GM23338 (cell line): Measurements from ENCODE around the gene LARGE1. TPM values are rescaled to one million over a fixed set of nuclear protein-coding genes. Genes with fewer than 3 reads are reported as not detected.

Source experiments
- ATAC-seq: fragments of 200-7000 bp; cut with Tn5 transposase; 3 replicates; pipeline ENCODE4 v1.9.1; 2020
- DNase-seq: peaks from one replicate; pipeline ENCODE4 v3.0.0-alpha.2; 2015; ENCODE audit warnings: low spot score
- H2AFZ ChIP-seq: fragments of 200-600 bp; sonication (generic); 2 replicates; pipeline ENCODE4 v1.8.0; 2016; ENCODE audit warnings: antibody characterized with exemption, mild to moderate bottlenecking, moderate library complexity
- H3F3A ChIP-seq: fragments of 200-600 bp; sonication (generic); replicated peaks from 2 replicates; pipeline ENCODE4 v1.8.0; 2017; ENCODE audit warnings: antibody characterized with exemption, mixed run types, low read depth
- H3K27ac ChIP-seq: fragments of 200-600 bp; sonication (generic); 2 replicates; pipeline ENCODE4 v1.6.1; 2016; ENCODE audit warnings: low read depth
- H3K27me3 ChIP-seq: fragments of 200-600 bp; sonication (generic); 2 replicates; pipeline ENCODE4 v1.8.0; 2016; ENCODE audit warnings: mild to moderate bottlenecking, mixed run types, moderate library complexity; ENCODE audit not compliant: insufficient read depth
- H3K36me3 ChIP-seq: fragments of 200-600 bp; sonication (generic); 2 replicates; pipeline ENCODE4 v1.8.0; 2016; ENCODE audit warnings: mild to moderate bottlenecking; ENCODE audit not compliant: insufficient read depth
- H3K4me1 ChIP-seq: fragments of 200-600 bp; sonication (generic); 2 replicates; pipeline ENCODE4 v1.8.0; 2016; ENCODE audit warnings: mild to moderate bottlenecking, moderate library complexity; ENCODE audit not compliant: insufficient read depth
- H3K4me2 ChIP-seq: fragments of 200-600 bp; sonication (generic); 2 replicates; pipeline ENCODE4 v1.7.1; 2017; ENCODE audit warnings: mixed run types
- H3K4me3 ChIP-seq: fragments of 200-600 bp; sonication (generic); 2 replicates; pipeline ENCODE4 v1.6.1; 2016; ENCODE audit warnings: mixed run types
- H3K79me2 ChIP-seq: fragments of 200-600 bp; sonication (generic); replicated peaks from 2 replicates; pipeline ENCODE4 v1.8.0; 2017; ENCODE audit warnings: mild to moderate bottlenecking; ENCODE audit not compliant: insufficient read depth
- H3K9me2 ChIP-seq: fragments of 200-600 bp; sonication (generic); 2 replicates; pipeline ENCODE4 v1.8.0; 2017; ENCODE audit not compliant: insufficient read depth
- H4K20me1 ChIP-seq: fragments of 200-600 bp; sonication (generic); replicated peaks from 2 replicates; pipeline ENCODE4 v1.8.0; 2017; ENCODE audit warnings: mild to moderate bottlenecking; ENCODE audit not compliant: insufficient read depth
- H3K27ac Mint-ChIP-seq: 2 replicates; pipeline ENCODE4 v1.8.0; 2020; ENCODE audit warnings: inconsistent platforms, mild to moderate bottlenecking, moderate library complexity, mixed read lengths
- H3K27me3 Mint-ChIP-seq: 3 replicates; pipeline ENCODE4 v1.8.0; 2022; ENCODE audit warnings: low read depth, mild to moderate bottlenecking, moderate library complexity, mixed read lengths, inconsistent platforms; ENCODE audit not compliant: insufficient read depth, poor library complexity
- H3K36me3 Mint-ChIP-seq: 3 replicates; pipeline ENCODE4 v1.8.0; 2021; ENCODE audit warnings: low read depth, mild to moderate bottlenecking, inconsistent platforms, moderate library complexity, mixed read lengths
- H3K4me1 Mint-ChIP-seq: 3 replicates; pipeline ENCODE4 v1.8.0; 2020; ENCODE audit warnings: mild to moderate bottlenecking, inconsistent platforms, mixed read lengths
- H3K4me3 Mint-ChIP-seq: 3 replicates; pipeline ENCODE4 v1.8.0; 2021; ENCODE audit warnings: moderate library complexity, mild to moderate bottlenecking, inconsistent platforms, mixed read lengths
- H3K9me3 Mint-ChIP-seq: 3 replicates; pipeline ENCODE4 v1.8.0; 2020; ENCODE audit warnings: moderate library complexity, mild to moderate bottlenecking, inconsistent platforms, mixed read lengths
- CREB1 ChIP-seq: fragments of 250-450 bp; sonication (Bioruptor Pico); IDR thresholded peaks from 2 replicates; pipeline ENCODE4 v1.5.0; 2020; ENCODE audit warnings: low read depth, mild to moderate bottlenecking, moderate library complexity
- EZH2 ChIP-seq: fragments of 200-600 bp; sonication (generic); IDR thresholded peaks from one replicate; pipeline ENCODE4 v1.8.0; 2017; ENCODE audit warnings: antibody characterized with exemption, mild to moderate bottlenecking, low read depth; ENCODE audit not compliant: unreplicated experiment
- EZH2phosphoT487 ChIP-seq: fragments of 200-600 bp; sonication (generic); IDR thresholded peaks from one replicate; pipeline ENCODE4 v1.8.1; 2018; ENCODE audit warnings: antibody characterized with exemption; ENCODE audit not compliant: unreplicated experiment
- JUNB ChIP-seq: IDR thresholded peaks from one replicate; pipeline ENCODE4 v1.6.1; 2016; ENCODE audit warnings: antibody characterized with exemption; ENCODE audit not compliant: unreplicated experiment
- NANOG ChIP-seq: IDR thresholded peaks from 2 replicates; pipeline ENCODE4 v1.6.1; 2016; ENCODE audit warnings: antibody characterized with exemption, borderline replicate concordance
- POLR2AphosphoS5 ChIP-seq: IDR thresholded peaks from 2 replicates; pipeline ENCODE4 v1.6.1; 2016; ENCODE audit warnings: antibody characterized with exemption, low read depth
- STAT1 ChIP-seq: IDR thresholded peaks from one replicate; pipeline ENCODE4 v1.6.1; 2016; ENCODE audit warnings: antibody characterized with exemption; ENCODE audit not compliant: unreplicated experiment
- ZNF114 ChIP-seq: fragments of 250-450 bp; sonication (Bioruptor Pico); IDR thresholded peaks from 2 replicates; pipeline ENCODE4 v1.5.0; 2020; ENCODE audit warnings: mild to moderate bottlenecking, moderate library complexity
- polyA plus RNA-seq: library from polyadenylated mRNA; unstranded; fragments of >200 nt; fragmentation: Nextera tagmentation; extraction: Ambion mirVana; gene quantifications from 2 replicates; pipeline ENCODE4 v1.2.1, GENCODE V29; 2016
- total RNA-seq: library from RNA; depleted of rRNA; stranded (reverse); fragments of >200 nt; shearing (Covaris generic); gene quantifications from 2 replicates; pipeline ENCODE4 v1.2.3, GENCODE V29; 2014
- TF ChIP-seq, protein P1 (sequence below): IDR thresholded peaks from one replicate; pipeline ENCODE4 v1.6.1; 2018; ENCODE audit warnings: antibody characterized with exemption; ENCODE audit not compliant: unreplicated experiment
- TF ChIP-seq, protein P2 (sequence below): IDR thresholded peaks from 2 replicates; pipeline ENCODE4 v1.6.1; 2016; ENCODE audit warnings: antibody characterized with exemption
- TF ChIP-seq, protein P3 (sequence below), 2 experiments: fragments of 200-600 bp in 1 of 2; sonication (generic) in 1 of 2; conservative IDR thresholded peaks; 2 replicates each; pipeline versions ENCODE4 v1.5.1 to v1.6.1; 2016 to 2017; ENCODE audit warnings: antibody characterized with exemption in 2 of 2, low read depth in 2 of 2, mild to moderate bottlenecking in 2 of 2, moderate library complexity in 1 of 2

The LARGE1 gene
- total and polyA plus RNA-seq, 2 experiments from 2014 or later: 12.8 to 75.6 TPM

DNA sequence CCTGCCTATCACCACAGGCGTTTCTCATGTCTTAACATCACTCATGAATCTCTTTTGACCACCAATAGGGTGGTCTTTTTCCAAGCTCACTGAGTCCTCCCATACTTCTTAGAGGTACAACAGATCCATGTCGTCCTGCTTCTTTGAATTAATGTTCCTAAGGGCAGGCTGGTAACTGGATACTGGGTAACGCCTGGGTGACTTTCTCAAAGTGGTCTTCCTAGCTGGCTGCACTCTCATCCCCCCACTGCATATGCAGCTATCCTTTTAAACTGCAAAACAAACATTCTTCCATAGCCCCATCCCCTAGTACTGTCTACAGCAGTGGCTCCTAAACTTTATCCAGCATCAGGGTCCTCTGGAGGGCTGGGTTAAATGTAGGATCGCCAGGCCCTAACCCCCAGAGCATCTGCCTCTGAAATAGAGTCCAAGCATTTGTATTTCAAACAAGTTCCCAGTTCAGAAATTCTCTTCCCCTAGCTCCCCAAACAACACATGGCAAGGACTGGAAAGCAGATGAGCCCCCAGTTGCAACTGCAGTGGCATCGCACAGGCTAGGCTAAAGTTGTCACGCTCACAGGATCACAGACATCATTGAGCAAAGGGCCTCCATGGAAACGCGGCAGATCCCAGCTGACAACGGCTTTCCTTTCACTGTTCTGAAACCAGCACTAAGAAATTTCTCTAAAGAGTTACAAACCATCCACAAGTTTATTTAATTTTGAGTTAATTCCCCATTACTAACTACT is 204.9 kb downstream of the LARGE1 start:
- peaks cover 18% of the 10 kb centered on the region for H3K4me1 Mint-ChIP-seq
- H3K36me3 Mint-ChIP-seq: peaks cover 65% of the 10 kb centered on the region
- Histone ChIP-seq H4K20me1 (peaks cover 20% of the 10 kb centered on the region), H3F3A (no peaks in the 10 kb centered on the region), H2AFZ (no peak overlapping the region), H3K27ac (no peak overlapping the region), H3K9me2 (peaks cover 4% of the 10 kb centered on the region; the same call in 1 of the 2 replicates), H3K36me3 (peaks cover 4% of the 10 kb centered on the region), H3K4me1 (0 out of 2 replicates have a peak, but pooled peaks cover 1% of the 10 kb centered on the region), H3K4me3 (no peak overlapping the region), H3K27me3 (no peaks in the 10 kb centered on the region), H3K4me2 (no peak overlapping the region), H3K79me2 (peaks cover 93% of the 10 kb centered on the region)
- H3K27ac Mint-ChIP-seq: no peak overlapping the region
- TF ChIP-seq EZH2phosphoT487: no peak
- TF ChIP-seq JUNB: no peak
- TF ChIP-seq POLR2AphosphoS5: no peak
- no peak for TF ChIP-seq CREB1 (CRISPR knock-in tag)
- no peak for TF ChIP-seq STAT1
- peaks cover 15% of the 10 kb centered on the region for H3K27me3 Mint-ChIP-seq
- ATAC-seq (no peak), DNase-seq (no peak)
- H3K9me3 Mint-ChIP-seq: peaks cover 14% of the 10 kb centered on the region; the same call in 2 of the 3 replicates
- H3K4me3 Mint-ChIP-seq: no peak overlapping the region

DNA sequence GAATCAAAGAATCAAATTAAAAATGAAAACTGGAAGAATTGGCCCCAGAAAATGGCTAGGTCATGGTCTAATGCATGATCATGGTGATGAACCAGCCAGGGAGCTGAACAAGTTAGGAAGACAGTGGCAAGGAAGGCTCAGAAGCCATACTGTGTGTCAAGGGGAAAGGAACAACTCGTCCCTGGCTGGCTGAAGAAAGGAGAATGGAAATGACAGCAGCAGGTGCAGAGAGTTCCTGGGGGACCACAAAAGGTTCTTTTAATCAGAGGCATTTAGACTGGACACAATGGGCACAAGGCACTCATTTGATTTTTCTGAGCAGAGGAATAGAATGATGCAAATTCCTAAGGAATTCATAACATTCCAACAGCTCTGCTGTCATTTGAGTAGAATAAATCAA is 209.9 kb downstream of the LARGE1 start:
- H3K4me1 ChIP-seq: peaks cover 23% of the 10 kb centered on the region
- no peaks in the 10 kb centered on the region for H3K27me3 ChIP-seq
- H3F3A ChIP-seq: no peaks in the 10 kb centered on the region
- H4K20me1 ChIP-seq: peaks cover 35% of the 10 kb centered on the region
- H2AFZ ChIP-seq: no peak overlapping the region
- Mint-ChIP-seq H3K9me3 (peaks cover 8% of the 10 kb centered on the region; the same call in 2 of the 3 replicates), H3K4me1 (peaks cover 46% of the 10 kb centered on the region), H3K4me3 (no peak overlapping the region), H3K27me3 (peaks cover 16% of the 10 kb centered on the region), H3K27ac (no peak overlapping the region; the same call in 1 of the 2 replicates), H3K36me3 (peaks cover 40% of the 10 kb centered on the region)
- DNase-seq (no peak), ATAC-seq (no peak)
- H3K27ac ChIP-seq: no peak overlapping the region
- no peak overlapping the region for H3K4me3 ChIP-seq
- H3K4me2 ChIP-seq: no peak overlapping the region
- no peaks in the 10 kb centered on the region for H3K9me2 ChIP-seq
- H3K36me3 ChIP-seq: peaks cover 4% of the 10 kb centered on the region; the same call in 1 of the 2 replicates
- peaks cover 91% of the 10 kb centered on the region for H3K79me2 ChIP-seq
- TF ChIP-seq STAT1 (no peak), ZNF114 (CRISPR knock-in tag) (no peak), POLR2AphosphoS5 (no peak), CREB1 (CRISPR knock-in tag) (no peak), EZH2 (no peak), JUNB (no peak), NANOG (no peak)
- TF ChIP-seq, protein P1, sequence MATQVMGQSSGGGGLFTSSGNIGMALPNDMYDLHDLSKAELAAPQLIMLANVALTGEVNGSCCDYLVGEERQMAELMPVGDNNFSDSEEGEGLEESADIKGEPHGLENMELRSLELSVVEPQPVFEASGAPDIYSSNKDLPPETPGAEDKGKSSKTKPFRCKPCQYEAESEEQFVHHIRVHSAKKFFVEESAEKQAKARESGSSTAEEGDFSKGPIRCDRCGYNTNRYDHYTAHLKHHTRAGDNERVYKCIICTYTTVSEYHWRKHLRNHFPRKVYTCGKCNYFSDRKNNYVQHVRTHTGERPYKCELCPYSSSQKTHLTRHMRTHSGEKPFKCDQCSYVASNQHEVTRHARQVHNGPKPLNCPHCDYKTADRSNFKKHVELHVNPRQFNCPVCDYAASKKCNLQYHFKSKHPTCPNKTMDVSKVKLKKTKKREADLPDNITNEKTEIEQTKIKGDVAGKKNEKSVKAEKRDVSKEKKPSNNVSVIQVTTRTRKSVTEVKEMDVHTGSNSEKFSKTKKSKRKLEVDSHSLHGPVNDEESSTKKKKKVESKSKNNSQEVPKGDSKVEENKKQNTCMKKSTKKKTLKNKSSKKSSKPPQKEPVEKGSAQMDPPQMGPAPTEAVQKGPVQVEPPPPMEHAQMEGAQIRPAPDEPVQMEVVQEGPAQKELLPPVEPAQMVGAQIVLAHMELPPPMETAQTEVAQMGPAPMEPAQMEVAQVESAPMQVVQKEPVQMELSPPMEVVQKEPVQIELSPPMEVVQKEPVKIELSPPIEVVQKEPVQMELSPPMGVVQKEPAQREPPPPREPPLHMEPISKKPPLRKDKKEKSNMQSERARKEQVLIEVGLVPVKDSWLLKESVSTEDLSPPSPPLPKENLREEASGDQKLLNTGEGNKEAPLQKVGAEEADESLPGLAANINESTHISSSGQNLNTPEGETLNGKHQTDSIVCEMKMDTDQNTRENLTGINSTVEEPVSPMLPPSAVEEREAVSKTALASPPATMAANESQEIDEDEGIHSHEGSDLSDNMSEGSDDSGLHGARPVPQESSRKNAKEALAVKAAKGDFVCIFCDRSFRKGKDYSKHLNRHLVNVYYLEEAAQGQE: no peak
- TF ChIP-seq, protein P2, sequence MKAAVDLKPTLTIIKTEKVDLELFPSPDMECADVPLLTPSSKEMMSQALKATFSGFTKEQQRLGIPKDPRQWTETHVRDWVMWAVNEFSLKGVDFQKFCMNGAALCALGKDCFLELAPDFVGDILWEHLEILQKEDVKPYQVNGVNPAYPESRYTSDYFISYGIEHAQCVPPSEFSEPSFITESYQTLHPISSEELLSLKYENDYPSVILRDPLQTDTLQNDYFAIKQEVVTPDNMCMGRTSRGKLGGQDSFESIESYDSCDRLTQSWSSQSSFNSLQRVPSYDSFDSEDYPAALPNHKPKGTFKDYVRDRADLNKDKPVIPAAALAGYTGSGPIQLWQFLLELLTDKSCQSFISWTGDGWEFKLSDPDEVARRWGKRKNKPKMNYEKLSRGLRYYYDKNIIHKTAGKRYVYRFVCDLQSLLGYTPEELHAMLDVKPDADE: no peak
- TF ChIP-seq, protein P3, sequence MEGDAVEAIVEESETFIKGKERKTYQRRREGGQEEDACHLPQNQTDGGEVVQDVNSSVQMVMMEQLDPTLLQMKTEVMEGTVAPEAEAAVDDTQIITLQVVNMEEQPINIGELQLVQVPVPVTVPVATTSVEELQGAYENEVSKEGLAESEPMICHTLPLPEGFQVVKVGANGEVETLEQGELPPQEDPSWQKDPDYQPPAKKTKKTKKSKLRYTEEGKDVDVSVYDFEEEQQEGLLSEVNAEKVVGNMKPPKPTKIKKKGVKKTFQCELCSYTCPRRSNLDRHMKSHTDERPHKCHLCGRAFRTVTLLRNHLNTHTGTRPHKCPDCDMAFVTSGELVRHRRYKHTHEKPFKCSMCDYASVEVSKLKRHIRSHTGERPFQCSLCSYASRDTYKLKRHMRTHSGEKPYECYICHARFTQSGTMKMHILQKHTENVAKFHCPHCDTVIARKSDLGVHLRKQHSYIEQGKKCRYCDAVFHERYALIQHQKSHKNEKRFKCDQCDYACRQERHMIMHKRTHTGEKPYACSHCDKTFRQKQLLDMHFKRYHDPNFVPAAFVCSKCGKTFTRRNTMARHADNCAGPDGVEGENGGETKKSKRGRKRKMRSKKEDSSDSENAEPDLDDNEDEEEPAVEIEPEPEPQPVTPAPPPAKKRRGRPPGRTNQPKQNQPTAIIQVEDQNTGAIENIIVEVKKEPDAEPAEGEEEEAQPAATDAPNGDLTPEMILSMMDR (conservative IDR thresholded peaks at IDR 0.05; ENCODE audit: low read depth in 2 of 2): no peak
